ENCODE data around the gene CDSN.

Gene CDSN

GRCh38 chr6:31114970-31115849, 5.0 kb downstream of the CDSN start:
- DNase-seq: no peak

- DNase-seq: no peak
Measured at GRCh38 chr6:31114541-31114878, 5.7 kb downstream of the CDSN start, which contains the start of gene PSORS1C1. Gene PSORS1C1, plus strand, starts transcription at chr6:31114800. Its CDS starts 14,833 bp downstream, at chr6:31129633.

GRCh38 chr6:31113861-31114540, 6.2 kb downstream of the CDSN start:
- no peak for DNase-seq

GRCh38 chr6:31112478-31112877, 7.8 kb downstream of the CDSN start, which contains the start of gene C6orf15:
Gene C6orf15, minus strand, starts transcription at chr6:31112575. Its CDS starts 20 bp downstream, at chr6:31112555.
- DNase-seq: no peak

- DNase-seq: no peak
Measured at GRCh38 chr6:31111712-31112111, 8.5 kb downstream of the CDSN start.

GRCh38 chr6:31110825-31111582, 9.2 kb downstream of the CDSN start:
- DNase-seq: no peak

- no peak for DNase-seq
Measured at GRCh38 chr6:31107052-31107451, 13.2 kb downstream of the CDSN start.

- no peak for DNase-seq
Measured at GRCh38 chr6:31103136-31103535, 17.1 kb downstream of the CDSN start.

- no peak for DNase-seq
Measured at GRCh38 chr6:31098449-31098938, 21.8 kb downstream of the CDSN start.

GRCh38 chr6:31096656-31097055, 23.6 kb downstream of the CDSN start:
- no peak for DNase-seq

- no peak for DNase-seq
Measured at GRCh38 chr6:31096215-31096614, 24.0 kb downstream of the CDSN start.

- no peak for DNase-seq
Measured at GRCh38 chr6:31094389-31094881, 25.8 kb downstream of the CDSN start.

- no peak for DNase-seq
Measured at GRCh38 chr6:31092769-31093505, 27.3 kb downstream of the CDSN start.

- DNase-seq: no peak
Measured at GRCh38 chr6:31092238-31092637, 28.0 kb downstream of the CDSN start.

GRCh38 chr6:31091680-31092079, 28.6 kb downstream of the CDSN start:
- DNase-seq: no peak

GRCh38 chr6:31090973-31091364, 29.3 kb downstream of the CDSN start:
- DNase-seq: no peak

GRCh38 chr6:31090275-31090972, 29.8 kb downstream of the CDSN start:
- DNase-seq: no peak

GRCh38 chr6:31087494-31088089, 32.7 kb downstream of the CDSN start:
- peak; percentile 60 for DNase-seq

- no peak for DNase-seq
Measured at GRCh38 chr6:31086788-31087440, 33.3 kb downstream of the CDSN start.

- no peak for DNase-seq
Measured at GRCh38 chr6:31083742-31084354, 36.4 kb downstream of the CDSN start.
